Measurements from ENCODE around the gene PPME1.
"Not testable (repeated sequence)": the region's sequence is repeated elsewhere in the genome, so short reads cannot be mapped to it uniquely, and the experiment has no call there.

The PPME1 gene, protein sequence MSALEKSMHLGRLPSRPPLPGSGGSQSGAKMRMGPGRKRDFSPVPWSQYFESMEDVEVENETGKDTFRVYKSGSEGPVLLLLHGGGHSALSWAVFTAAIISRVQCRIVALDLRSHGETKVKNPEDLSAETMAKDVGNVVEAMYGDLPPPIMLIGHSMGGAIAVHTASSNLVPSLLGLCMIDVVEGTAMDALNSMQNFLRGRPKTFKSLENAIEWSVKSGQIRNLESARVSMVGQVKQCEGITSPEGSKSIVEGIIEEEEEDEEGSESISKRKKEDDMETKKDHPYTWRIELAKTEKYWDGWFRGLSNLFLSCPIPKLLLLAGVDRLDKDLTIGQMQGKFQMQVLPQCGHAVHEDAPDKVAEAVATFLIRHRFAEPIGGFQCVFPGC

DNA sequence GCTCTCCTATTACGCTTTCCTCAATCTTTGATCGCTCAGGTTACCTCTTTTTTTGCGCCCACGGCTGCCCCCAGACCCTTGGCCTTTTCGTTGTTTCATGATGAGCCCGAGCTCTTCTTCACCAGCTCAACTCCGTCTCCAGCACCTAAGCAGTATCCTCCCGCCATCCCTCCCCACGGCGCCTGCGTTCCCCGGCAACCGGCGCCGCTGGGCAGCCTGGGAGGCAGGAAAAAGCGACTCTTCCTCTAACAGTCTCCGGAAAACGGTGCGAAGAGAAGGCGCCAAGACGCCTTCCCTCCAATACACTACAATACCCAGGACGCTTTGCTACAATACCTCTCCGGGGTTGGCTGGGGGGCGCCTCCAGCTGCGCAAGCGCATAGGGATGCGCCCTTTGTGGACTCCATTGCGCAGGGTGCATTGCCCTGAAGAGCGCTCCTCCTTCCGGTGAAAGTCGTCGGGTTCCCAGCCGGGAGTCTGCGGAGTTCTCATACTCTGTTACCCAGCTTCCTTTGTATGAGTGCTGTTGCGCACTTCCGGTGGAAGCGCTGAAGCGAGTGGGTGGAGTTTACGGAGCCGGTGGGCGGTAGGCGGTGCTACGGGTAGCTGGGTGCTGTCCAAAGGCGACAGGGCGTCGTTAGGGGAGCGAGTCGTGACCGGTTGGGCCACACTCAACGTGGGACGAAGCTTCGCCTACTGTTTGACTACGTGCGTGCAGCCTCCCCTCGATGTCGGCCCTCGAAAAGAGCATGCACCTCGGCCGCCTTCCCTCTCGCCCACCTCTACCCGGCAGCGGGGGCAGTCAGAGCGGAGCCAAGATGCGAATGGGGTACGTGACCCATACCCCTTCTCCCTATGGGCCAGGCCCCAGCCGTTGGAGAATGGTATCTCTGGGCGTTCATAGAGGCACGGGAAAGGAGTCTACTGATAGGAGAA lies at the start of gene PPME1, which contains the start of gene C2CD3:
Gene PPME1, plus strand, starts transcription at position 596 of the 936 bp plus-strand sequence. Its CDS starts 133 bp downstream, at position 729.
Gene C2CD3, minus strand, starts transcription at position 309 of the 936 bp plus-strand sequence. Its CDS starts 210 bp downstream, at position 99.
- peak; percentile 100 for DNase-seq

DNA sequence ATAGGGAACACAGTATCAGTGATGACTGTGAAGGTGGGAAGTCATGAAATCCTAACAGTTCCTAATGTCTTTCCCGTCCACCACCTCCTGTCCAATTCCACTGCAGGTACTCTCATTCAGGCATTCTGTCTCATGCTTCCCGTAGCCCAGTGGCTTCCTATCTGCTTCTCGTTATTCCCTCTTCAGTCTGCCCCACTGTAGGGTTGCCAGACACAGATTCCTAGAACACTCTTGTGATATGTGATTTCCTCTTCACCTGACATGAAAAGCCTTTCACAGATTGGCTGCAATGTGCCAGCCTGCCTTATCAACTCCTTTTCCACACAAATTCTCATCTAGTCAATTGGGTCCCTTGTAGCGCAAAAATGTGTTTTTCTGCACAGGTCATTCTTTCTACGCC lies 49.3 kb upstream of the PPME1 start:
- DNase-seq = no peak

DNA sequence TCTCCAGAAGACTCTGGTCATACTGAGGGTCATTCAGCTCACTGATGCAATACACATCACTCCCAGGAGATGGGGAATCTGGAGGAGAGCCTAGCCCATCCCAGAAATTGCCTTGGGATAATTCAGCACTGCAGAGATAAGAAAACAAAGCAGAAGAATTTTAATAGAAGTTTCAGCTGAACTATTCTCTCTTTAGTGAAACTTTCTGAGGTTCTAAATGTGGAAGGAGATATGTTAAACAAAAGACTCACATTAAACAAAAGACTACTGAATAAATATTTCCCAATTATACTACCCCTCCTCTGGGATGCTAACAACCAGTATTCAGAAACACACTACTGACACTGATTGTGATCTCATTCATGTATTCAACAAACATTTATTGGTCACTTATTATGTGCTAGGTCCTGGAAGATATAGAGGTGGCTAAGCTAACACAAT lies 48.1 kb upstream of the PPME1 start:
- no peak for DNase-seq

DNA sequence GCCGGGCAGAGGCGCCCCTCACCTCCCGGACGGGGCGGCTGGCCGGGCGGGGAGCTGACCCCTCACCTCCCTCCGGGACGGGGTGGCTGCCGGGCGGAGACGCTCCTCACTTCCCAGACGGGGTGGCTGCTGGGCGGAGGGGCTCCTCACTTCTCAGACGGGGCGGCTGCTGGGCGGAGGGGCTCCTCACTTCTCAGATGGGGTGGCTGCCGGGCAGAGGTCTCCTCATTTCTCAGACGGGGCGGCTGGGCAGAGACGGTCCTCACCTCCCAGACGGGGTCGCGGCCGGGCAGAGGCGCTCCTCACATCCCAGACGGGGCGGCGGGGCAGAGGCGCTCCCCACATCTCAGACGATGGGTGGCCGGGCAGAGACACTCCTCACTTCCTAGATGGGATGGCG lies 42.0 kb upstream of the PPME1 start:
- not testable (repeated sequence) for DNase-seq

DNA sequence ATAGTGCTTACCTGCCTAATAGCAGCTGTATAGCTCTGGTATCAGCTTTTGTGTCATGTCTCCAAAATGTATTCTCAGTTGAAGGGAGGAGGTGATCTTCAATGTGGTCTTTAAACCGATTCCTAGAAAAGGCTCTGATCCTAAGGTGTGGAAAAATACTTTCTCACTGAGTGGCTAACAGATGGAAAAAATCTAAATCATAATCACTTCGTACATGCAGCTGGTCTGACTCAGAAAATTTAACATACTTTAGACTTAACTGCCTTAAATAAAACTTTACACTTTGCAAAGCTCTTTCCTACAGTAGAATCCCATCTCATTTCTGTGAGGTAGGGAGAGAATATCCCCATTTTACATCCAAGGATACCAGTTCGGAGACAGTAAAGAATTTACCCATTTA lies 38.3 kb upstream of the PPME1 start:
- no peak for DNase-seq

DNA sequence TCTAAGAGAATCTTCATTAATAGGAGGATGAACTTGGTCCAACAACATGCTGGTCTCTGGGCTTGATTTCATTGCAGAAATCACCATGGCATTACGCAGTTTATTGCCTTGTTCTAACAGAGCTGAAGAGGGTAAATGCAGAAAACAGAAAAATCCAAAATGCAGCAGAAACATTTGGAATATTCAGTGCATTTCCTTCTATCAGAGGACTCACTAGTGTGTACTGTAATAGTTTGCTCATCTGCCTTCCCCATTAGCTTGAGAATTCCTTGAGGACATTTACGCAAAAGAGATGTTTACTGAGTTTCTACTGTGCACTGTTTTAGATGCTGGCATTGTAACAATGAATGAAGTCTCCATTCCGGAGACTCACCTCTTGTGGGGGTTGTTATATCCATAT lies 37.7 kb upstream of the PPME1 start:
- DNase-seq = no peak

DNA sequence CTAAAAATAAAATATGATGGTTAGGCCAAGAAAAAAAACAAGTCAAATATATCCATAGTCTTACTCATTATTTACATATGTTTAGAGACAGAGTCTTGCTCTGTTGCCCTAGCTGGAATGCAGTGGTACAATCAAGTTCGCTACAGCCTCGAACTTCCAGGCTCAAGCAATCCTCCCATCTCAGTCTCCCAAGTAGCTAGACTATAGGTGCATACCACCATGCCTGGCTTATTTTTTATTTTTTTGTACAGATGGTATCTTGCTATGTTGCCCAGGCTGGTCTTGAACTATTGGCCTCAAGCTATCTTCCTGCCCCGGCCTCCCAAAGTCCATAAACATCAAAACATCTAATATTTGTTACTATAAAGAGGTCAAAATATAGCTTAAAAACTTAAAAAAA lies 36.4 kb upstream of the PPME1 start:
- no peak for DNase-seq

DNA sequence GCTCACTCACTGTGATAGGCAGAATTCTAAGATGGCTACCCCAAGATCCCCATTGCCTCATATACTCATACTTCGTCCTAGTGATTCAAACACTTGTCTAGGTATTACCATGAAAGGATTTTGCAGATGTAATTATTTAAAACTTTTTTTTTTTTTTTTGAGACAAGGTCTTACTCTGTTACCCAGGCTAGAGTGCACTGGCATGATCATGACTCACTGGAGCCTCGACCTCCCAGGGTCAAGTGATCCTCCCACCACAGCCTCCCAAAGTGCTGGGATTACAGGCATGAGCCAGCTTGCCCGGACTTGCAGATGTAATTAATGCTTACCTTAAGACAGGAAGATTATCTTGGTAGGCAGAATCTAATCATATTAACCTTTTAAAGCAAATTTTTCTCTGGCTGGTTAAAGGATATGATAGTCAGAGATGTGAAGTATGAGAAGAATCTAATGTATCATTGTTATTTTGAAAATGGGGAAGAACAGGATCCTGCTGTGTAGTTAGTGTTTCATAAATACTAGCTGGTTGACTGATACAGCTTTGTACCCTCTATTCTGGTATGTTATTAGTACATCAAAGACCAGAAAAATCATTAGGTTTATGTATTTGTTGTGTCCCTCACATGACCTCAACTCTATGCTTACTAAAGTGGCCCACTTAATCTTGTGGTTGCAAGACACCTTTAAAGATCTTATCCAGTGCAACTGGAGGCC lies 35.8 kb upstream of the PPME1 start:
- no peak for DNase-seq

DNA sequence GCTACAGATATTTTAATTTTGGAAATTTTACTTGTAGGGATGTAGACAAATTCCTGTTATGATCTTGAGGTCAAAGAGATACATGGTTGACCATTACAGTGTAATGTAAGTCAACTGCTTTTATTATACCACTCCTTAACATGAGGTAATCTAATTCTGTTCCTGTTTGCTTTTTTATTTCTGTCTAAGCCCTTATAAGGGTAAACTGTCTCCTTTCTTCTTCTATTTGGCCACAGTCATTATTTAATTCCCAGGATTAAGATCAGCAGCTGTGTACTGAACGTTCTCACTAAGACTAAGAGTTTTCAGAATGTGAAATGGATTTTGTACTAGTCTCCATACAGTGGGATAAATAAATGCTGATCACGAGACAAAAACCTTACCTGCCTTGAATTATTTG lies 33.1 kb upstream of the PPME1 start:
- DNase-seq = no peak

DNA sequence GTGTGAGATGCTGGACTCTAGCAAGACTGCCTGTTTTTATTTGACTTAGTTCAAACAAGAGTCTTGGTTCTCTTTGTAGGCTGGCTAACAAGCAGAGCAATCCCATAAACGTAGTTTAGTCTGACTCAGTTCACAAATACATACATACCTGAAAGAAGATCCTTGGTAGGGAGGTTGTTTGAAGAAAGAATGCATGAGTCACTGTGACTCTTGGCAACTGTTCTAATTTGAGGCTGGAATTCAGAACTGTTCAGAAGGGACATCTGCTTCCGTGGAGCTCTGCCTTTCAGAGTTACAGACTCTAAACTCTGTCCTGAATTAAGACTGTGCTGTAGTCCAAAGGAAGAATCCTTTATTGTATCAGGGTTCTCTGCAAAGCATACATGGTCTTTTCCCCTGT lies 32.5 kb upstream of the PPME1 start:
- peak; percentile 62 for DNase-seq

DNA sequence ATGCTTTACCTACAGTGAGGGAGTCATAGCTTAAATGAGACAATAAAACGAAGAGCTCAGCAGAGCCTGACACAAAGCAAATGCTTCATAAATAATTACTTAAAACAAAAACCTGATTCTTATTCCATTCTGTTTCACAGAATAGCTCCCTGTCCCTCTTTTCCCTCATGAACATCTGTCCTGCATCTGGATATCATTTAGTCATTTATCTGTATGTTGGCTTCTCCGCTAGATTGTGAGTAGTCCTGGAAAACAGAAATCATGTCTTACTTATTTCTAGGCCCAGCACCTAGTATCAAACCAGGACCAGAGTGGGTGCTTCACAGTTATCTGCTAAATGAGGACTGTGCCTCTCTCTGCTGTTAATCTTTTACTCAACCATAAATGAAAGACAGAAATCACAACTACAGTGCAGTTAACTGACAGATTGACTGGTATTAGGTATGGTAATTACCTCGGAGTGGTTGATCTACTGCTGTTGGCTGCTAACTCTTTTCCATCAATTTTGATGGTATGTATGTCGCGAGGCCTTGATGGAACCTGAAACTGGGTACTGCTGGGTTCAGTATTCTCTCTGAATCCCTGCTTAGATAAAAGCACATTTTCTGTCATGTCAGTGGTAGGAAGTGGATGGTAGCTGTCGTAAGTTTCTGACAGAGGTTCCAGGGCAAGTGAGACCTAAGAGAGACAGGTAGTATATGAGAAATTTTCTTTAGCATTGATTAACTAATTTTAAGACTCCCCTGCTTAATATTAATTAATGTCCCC lies 31.8 kb upstream of the PPME1 start:
- peak; percentile 18 for DNase-seq

DNA sequence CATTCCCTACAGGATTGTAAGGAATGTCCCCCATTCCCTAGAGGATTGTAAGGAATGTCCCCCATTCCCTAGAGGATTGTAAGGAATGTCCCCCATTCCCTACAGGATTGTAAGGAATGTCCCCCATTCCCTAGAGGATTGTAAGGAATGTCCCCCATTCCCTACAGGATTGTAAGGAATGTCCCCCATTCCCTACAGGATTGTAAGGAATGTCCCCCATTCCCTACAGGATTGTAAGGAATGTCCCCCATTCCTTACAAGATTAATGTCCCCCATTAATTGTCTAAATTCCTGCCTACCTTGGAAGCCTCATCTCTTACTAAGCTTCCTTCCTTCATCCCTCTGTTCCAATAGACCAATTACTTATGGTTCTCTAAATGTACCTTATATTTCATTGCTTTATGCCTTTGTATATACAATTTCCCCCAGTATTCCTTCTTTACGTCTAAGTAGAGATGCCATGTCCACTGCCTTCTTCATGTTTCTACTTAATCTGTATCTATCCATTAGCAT lies 31.1 kb upstream of the PPME1 start:
- DNase-seq = not testable (repeated sequence)

DNA sequence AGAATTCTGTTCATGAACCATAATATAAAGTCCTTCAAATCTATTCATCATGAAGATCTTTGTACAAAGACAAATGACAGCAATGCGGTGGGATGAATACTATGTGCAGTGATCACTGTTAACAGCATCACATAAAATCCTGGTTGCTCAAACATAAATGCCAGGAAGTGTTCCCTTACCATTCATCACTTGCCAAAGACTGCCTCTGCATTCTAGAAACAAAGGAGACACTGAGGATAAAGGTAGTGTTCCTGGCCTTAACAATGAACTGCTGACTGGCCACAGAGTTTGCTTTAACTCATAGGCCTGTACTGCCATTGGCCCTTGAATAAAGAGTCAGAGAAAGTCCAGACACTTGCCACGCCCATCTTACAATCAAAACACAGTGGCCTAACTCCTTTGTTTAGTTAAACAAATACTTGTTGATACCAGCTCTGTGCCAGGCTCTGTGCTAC lies 29.8 kb upstream of the PPME1 start:
- no peak for DNase-seq

DNA sequence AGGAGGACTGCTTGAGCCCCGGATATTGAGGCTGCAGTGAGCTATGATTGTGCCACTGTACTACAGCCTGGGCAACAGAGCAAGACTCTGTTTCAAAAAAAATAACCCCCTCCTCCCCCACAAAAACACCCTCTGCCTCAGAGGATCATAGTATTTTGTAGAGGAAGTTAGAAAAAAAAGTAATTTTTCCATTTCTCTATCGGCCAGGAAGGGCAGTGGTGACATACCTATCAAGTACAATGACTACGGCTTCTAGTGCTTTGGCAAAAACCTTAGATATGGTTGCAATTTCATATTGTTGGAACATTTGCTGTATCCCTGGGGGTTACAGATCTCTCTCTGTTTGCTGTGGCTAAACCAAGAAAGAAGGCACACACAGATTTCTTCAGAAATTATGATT lies 29.2 kb upstream of the PPME1 start:
- no peak for DNase-seq

DNA sequence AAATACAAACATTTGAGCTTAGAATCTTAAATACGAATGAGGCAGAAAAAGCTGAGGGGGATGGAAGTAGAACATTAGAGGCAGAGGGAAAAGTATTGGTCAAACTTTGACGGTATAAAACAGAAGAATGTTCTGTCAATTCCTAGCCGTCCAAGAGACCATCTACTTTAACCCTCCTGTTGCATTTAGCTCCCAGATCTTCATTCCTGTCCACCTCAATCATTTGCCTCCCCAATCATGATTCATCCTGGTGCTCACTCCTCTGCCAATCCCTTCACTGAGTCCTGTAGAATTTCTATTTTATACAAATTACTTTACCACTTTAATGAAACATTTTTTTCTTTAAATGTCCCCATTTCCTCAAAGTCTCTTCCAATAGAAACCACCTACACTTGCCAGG lies 28.5 kb upstream of the PPME1 start:
- no peak for DNase-seq

DNA sequence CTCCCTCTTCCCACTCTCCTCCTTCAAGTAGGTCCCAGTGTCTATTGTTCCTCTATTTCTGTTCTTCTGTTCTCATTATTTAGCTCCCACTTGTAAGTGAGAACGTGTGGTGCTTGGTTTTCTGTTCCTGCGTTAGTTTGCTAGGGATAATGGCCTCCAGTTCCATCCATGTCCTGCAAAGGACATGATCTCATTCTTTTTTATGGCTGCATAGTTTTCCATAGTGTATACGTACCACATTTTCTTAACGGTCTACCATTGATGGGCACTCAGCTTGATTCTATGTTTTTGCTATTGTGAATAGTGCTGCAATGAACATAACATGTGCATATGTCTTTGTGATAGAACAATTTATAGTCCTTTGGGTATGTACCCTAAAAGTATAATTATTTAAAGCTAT lies 26.5 kb upstream of the PPME1 start:
- no peak for DNase-seq

DNA sequence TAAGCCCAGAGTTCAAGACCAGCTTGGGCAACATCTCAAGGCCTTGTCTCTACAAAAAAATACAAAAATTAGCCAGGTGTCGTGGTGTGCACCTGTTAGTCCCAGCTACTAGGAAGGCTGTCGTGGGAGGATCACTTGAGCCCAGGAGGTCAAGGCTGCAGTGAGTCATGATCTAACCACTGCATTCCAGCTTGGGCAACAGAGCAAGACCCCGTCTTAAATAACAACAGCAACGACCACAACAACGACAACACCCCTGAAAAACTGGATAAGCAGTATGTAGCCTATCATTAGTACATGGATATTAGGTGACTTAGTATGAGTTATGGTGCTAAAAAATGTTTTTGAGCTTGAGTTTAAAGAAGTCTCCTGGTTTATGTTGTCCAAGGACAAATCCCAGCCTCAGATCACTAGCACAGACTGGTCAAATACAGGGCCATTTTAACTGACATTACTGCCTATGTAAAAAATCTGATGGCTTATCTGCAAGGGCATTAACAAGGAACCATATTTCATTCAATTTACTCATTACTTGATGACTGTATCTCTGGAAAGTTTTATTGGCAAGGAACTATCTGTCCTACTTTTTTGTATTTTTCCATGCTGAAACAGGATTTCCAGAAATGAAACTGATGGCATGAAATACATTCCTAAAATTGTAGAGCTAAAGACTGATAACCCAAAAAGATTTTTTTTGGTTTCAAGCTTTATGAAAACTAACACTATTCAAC lies 23.7 kb upstream of the PPME1 start:
- no peak for DNase-seq

DNA sequence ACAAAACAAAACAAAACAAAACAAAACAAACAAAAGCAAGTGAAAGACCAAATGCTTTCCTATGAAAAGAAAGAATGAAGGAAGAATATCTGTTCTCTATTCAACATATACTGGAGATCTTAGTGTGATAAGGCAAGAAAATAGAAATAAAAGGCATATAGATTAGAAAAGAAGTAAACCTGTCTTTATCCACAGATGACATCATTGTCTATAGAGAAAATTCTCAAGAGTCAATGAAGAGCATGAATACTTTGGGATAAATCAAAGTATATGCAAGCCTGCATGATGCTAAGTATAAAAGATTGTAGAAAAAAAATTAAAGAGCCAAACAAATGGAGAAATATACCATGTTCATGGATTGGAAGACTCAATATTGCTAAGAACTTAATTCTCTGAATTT lies 17.9 kb upstream of the PPME1 start:
- no peak for DNase-seq

DNA sequence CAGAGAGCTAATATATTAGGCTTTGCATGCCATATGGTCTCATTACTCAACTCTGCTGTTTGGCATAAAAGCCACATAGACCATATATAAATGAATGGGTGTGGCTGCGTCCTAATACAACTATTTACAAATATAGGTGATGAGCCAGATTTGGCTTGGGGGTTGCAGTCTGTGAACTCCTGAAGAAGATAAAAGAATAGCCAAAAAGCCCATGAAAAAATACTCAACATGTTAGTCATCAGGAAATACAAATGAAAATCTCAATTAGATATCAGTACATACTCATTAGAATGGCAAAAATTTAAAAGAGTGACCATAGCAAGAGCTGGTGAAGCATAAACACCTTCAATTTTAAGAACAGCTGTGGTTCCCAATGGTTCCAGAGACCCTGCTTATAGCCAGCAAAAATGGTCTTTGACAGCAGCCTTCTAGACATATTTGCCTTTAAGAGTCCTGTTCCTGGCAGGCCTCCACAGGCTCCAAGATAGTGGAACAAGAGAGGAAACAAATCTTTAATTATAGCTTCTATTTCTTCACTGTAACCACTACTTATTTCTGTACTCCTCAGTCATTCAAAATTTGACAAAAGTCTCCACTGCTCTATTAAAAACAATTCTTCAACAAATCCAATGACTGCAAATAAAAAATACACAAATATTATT lies 16.3 kb upstream of the PPME1 start:
- no peak for DNase-seq

DNA sequence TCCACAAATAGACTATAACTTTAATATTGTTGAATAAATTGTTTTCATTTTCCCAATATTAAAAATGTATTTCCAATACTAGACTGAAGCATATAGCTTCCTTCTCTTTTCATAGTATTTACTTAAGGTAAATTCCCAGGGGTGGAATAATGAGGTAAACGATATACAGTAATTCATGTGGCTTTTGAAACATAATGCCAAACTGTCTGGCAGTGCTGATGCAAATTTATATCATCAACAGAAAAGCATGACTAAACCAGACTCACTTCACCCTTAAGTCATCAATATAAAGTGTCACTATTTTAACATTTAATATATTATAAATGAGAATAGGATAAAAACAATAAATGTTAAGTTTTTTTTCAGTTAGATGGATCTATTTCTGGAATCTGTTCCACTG lies 13.9 kb upstream of the PPME1 start:
- no peak for DNase-seq

DNA sequence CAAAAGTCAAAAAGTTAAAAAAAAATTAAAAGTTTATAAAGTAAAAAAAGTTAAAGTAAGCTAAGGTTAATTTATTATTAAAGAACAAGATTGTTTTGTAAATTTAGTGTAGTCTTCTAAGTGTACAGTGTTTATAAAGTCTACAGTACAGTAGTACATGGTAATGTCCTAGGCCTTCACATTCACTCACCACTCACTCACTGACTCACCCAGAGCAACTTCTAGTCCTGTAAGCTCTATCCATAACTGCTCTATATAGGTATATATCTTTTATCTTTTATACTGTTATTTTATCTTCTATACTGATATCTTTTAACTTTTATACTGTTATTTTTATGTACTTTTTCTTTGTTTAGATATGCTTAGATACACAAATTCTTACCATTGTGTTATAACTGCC lies 11.4 kb upstream of the PPME1 start:
- DNase-seq = no peak

Measured in eye (tissue), 1 donor.